TTC549 (cell line): ENCODE results near the gene CGREF1.

ENCODE experiments used
- FAIRE-seq: peaks from 2 replicates; lab custom pipeline; 2012; peaks lifted over from hg19 to GRCh38; lab: Jason Lieb, UNC

The CGREF1 gene

DNA sequence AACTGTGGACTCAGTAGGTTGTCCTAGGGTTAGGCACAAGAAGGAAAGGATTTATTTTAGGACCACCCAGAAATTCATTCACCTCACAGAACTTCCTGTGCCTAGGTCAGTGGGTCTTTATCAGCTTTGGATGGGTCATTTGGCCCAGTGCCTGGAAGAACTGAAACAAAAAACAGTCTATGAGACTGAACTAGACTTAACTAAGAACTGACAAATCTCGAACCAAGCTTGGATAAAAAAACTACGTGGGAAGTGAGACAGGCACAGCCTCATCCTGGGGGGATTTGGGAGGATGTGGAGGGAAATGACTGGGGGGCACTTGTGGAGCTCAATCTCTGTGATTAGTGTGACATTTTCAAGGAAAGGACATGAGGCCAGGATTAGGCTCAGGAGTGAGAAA is 45.1 kb downstream of the CGREF1 start:
- no peak for FAIRE-seq

GRCh38 chr2:27072920-27073319 is 46.0 kb downstream of the CGREF1 start:
- FAIRE-seq: no peak

GRCh38 chr2:27071990-27072830 is 46.7 kb downstream of the CGREF1 start:
- no peak for FAIRE-seq

DNA sequence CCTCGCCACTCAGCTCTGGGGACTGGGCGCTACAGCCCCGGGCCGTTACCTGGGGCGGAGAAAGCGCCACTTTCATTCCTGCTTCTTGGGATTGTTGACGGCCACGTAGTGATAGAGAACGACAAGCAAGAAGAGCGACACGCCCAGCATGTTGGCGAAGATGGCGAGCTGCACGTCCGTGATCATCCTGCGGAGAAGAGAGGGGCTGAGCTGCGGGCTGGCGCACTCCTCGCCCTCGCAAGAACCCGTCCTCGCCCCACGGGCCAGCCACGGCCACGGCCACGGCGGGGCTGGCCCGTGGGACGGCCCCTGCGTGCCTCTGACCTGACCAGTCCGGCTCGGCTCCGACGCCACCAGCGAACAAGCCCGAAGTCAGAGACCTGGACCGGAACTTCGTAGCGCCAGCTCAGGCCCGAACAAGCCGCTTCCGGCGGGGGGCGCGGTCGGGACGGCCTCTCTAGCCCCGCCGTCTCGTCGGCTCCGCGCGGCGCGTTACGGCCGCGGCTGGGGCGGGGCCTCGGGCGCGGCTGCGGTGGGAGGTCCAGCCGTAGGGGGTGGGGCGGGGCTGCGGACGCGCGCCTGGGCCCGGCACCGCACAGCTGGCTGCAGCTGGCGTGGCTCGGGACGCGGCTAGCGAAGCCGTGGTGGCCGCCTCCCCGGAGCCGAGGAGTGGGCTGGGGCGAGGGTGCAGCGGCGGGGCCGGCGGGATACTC is 47.5 kb downstream of the CGREF1 start, which contains the start of gene OST4:
Gene OST4, minus strand, starts transcription at position 378 of the 713 bp plus-strand sequence.
- no peak for FAIRE-seq

DNA sequence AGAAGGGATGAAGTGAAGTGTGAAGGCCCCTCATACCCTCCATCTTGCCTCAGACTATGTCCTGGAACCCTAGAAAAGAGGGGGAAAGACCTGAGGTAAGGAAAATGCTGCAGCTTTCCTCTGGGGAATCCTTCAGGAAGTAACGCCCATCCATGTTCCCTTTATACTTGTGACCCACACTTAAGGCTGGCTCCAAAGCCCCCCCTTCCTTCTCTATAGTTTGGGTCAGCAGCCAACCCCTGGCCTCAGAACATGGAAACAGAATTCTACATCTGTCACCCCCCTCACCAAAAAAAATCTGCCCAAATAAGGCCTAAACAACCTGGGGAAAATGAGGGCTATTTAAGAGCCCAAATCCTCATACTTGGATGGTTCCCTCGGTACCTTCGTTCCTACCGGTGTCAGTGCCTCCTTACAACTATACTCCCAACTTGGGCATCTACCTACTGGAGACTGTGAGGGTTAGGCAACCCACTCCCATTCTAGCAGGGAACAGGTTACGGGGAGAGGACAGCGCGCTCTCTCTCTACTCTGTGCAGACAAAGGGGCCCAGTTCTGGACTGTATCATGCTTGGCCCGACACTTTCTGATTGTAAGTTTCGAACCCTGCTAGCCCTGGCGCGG is 48.2 kb downstream of the CGREF1 start:
- FAIRE-seq: no peak

- no peak for FAIRE-seq
These were observed 48.8 kb downstream of the CGREF1 start for GRCh38 chr2:27069961-27070618.

DNA sequence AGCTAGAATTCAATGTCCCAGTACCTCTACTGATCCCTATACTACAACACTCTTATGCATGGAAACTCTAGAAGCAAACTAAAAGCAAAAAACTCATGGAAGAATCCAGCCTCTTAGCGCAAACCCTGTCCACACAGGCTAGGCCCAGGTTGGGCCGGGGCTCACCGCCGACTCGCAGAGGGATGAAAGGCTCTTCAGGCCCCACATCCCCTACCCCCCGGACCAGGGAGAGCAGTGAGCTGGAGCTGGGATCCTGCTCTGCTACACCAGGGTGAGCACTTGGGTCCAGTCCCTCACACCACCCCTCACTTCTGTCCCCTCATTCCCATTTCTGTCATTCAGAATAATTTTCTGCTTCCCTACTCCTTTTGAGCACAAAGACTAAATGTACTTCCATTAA is 49.5 kb downstream of the CGREF1 start:
- FAIRE-seq: no peak

- no peak for FAIRE-seq
These were observed 51.5 kb downstream of the CGREF1 start for GRCh38 chr2:27067385-27067784.

DNA sequence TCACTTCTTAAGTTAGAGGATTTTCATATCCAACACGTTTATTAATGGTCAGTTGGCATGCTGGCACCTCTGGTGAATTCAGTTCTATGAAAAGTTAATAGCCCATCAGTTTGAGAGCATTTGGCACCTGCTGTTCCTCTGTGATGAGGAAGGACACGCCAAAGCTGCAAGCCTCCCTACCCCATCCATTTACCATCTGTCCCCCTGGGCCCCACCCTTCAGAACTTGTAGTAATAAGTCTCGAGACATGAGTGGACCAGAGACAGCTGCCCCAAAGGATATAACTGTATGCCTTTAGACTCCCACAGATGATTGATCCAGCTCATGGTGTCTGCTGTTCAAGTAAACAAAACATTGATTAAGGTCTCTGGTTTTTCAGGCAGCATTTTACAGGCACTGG is 53.8 kb downstream of the CGREF1 start:
- FAIRE-seq: no peak

- FAIRE-seq: no peak
These were observed 58.6 kb downstream of the CGREF1 start for GRCh38 chr2:27060323-27060722.

GRCh38 chr2:27059141-27059820 is 59.6 kb downstream of the CGREF1 start:
- no peak for FAIRE-seq

DNA sequence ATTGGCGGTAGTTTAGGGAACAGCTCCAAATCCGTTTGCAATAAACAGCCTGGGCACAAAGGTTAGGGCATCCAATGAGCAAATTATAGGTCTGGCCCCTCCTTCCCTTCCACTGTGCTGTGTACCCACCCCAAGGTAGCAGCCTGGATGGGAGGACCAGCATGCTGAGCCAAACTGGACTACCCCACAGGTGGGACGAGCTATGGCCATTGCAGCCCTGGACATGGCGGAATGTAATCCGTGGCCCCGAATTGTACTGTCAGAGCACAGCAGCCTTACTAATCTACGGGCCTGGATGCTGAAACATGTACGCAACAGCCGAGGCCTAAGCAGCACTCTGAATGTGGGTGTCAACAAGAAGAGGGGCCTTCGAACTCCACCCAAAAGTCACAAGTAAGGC is 60.7 kb downstream of the CGREF1 start:
- no peak for FAIRE-seq

- FAIRE-seq: no peak
These were observed 61.7 kb downstream of the CGREF1 start for GRCh38 chr2:27057184-27057583.

DNA sequence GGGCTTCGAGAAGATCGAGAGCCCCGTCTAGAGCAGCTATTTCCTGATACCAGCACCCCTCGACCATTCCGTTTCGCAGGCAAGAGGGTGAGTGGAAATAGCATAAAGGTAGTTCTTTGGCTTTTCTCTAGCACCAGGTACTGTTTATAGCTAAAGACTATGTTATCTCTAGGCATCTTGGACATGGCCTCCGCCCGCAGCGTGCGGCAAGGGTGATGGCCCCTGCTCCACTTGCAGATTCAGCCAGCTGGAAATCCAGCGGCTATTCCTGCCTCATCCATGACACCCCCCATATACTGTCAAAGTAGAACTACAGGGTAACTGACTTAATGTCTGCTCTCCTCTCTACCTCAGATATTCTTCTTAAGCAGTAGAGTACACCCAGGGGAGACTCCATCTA is 64.2 kb downstream of the CGREF1 start:
- no peak for FAIRE-seq

DNA sequence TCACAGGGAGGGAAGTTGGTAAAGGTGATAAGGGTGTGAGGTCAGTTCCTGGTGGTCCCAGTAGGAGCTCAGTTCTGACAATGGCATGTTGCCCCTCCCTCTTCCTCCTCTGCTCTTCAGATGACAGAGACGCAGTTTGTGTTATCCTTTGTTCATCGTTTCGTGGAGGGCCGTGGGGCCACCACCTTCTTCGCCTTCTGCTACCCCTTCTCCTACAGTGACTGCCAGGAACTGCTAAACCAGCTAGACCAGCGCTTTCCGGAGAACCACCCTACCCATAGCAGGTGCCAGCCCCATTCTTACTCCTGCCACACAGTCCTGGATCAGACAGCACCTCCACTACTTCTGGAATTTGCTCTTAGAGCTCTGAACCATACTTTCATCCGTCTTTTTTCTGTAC is 65.2 kb downstream of the CGREF1 start:
- FAIRE-seq: no peak

- no peak for FAIRE-seq
These were observed 65.6 kb downstream of the CGREF1 start for GRCh38 chr2:27053321-27053720.

DNA sequence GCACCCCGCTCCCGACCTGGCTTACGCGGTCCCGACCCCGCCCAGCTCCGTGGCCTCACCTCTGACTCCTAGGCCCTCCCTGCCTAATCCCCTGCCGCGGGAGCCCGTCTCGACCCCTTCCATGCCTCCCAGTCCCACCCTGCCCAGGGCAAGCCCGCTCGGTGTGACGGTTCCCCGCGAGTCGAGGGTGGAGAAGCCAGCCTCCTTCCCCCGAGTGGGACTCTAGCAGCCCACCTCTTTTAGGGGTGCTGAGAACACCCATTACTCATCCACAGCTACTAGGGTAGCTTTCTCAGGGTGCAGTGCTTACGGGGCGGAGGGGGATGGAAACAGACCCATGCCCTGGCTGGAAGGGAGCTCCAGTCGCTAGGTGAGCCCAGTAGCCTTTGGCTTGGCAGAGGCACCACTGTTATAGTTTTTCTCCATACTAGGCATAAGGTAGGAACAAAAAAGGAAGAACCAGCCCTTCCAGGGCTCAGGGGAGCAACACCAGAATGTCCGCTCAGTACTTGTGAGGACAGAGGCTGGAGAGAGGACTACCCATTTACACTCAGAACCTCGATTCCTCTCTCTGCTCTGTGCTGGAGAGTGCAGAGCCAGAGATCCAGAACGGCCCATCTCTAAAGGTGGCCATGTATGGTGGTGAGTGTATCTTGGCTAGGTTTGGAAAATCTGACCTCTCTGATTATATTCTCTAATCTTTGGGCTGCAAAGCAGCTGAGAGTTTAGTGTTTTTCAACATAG is 66.9 kb downstream of the CGREF1 start:
- no peak for FAIRE-seq

DNA sequence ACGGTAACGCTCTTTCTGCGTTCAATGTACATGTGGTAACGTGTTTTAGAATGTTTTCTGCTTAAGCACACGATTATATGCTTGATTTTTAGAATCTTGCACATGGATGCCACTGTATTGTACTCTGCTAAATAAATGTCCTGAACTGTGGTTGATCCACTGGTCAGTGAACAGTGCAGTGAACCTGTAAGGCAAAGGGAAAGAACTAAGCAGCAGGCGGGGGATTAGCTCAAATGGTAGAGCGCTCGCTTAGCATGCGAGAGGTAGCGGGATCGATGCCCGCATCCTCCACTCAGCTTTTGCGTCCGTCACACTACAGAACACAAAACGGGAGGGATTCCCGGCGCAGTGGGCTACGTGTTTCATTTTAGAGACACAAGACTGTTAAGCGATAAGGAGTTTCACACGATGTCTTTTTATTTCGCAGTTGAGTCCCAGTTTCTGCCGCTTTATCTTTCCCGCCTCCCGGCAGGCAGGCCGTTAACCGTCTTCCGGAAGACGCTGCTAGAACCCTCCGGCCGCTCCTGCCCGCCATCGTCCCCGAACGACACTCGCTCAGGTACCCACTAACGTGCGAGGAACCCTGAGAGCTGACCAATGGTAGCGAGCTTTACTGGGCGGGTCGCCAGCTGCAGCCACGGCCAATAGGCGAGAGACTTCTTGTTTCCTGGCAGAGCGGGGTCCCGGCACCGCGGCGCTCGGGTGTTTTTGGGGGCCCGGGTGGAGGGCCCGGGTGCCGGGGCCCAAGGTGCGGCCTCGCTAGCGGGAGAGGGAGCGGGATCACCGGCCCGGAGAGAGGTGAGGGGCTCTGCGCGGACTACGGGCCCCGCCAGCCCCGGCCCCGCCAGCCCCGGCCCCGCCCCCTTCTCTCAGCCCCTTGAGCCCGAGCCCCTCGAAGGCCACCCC is 67.7 kb downstream of the CGREF1 start, which contains the start of gene AGBL5:
Gene AGBL5, plus strand, starts transcription at position 673 of the 906 bp plus-strand sequence. CDS start 1,291 bp downstream, outside the sequence.
- FAIRE-seq: peak; percentile 20
